Measurements from ENCODE around the gene ZNF668. TPM values are rescaled to one million over a fixed set of nuclear protein-coding genes. Genes with fewer than 3 reads are reported as not detected.

The ZNF668 gene
- total and polyA plus RNA-seq, 2 of the 8 experiments (the other 6 are each of a cell fraction or from before 2014, with no cell fraction given) = 14.0 to 14.3 TPM

GRCh38 chr16:31025339-31025738 is 48.7 kb downstream of the ZNF668 start:
- no peaks in the 10 kb centered on the region for H3K79me1 ChIP-seq (ENCODE audit: low read depth, low read length)
- TF ChIP-seq YY1 (IDR thresholded peaks at IDR 0.05; ENCODE audit: low read depth, low read length) (no peak), MAFK (IDR thresholded peaks at IDR 0.05; ENCODE audit: low read depth, low read length) (no peak), SP4 (IDR thresholded peaks at IDR 0.05; ENCODE audit: low read length) (no peak), RAD21 (IDR thresholded peaks at IDR 0.05 in 1 of 2, conservative IDR thresholded peaks at IDR 0.05 in 1 of 2; ENCODE audit: low read depth in 2 of 2, low read length in 2 of 2) (no peak), ATF2 (IDR thresholded peaks at IDR 0.05; ENCODE audit: low read length) (no peak), RXRA (IDR thresholded peaks at IDR 0.05; ENCODE audit: insufficient read depth, low read depth, low read length) (no peak), RFX5 (IDR thresholded peaks at IDR 0.05; ENCODE audit: borderline replicate concordance, low read depth, low read length) (no peak), TCF12 (IDR thresholded peaks at IDR 0.05; ENCODE audit: low read depth, low read length) (no peak), CBX8 (IDR thresholded peaks at IDR 0.05; ENCODE audit: borderline replicate concordance, low read depth, low read length) (no peak), NRF1 (IDR thresholded peaks at IDR 0.05; ENCODE audit: low read depth, low read length) (no peak), BRCA1 (IDR thresholded peaks at IDR 0.05; ENCODE audit: low read depth, low read length) (no peak), MAX (IDR thresholded peaks at IDR 0.05) (no peak), TEAD4 (IDR thresholded peaks at IDR 0.05; ENCODE audit: low read depth, low read length) (no peak)

More at GRCh38 chr16:31025339-31025738, 48.7 kb downstream of the ZNF668 start:
- Histone ChIP-seq H3K79me2 (ENCODE audit: control insufficient read depth in 1 of 2, insufficient read depth in 2 of 2, low read length in 2 of 2) (no peaks in the 10 kb centered on the region), H3K9me3 (ENCODE audit: insufficient read depth in 2 of 2, low read depth in 1 of 2, low read length in 1 of 2) (no peaks in the 10 kb centered on the region), H3K18ac (ENCODE audit: extremely low read depth, low read length) (no peak overlapping the region), H3K4me1 (replicated peaks in 1 of 4; ENCODE audit: control insufficient read depth in 3 of 4, insufficient read depth in 4 of 4, low read length in 3 of 4) (no peaks in the 10 kb centered on the region), H2BK120ac (replicated peaks; ENCODE audit: low read depth, low read length) (no peak overlapping the region), H2BK5ac (ENCODE audit: low read depth, low read length) (no peak overlapping the region), H3K4ac (replicated peaks; ENCODE audit: insufficient read length, low read depth, low read length) (no peak overlapping the region), H3K23ac (ENCODE audit: insufficient read length) (no peak overlapping the region), H4K20me1 (replicated peaks in 1 of 2; ENCODE audit: control insufficient read depth in 1 of 2, insufficient read depth in 2 of 2, low read length in 2 of 2) (no peaks in the 10 kb centered on the region), H3K9ac (replicated peaks in 1 of 4; ENCODE audit: extremely low read depth in 1 of 4, low read depth in 3 of 4, low read length in 3 of 4) (peak overlapping the region in 1 of 4 experiments; percentile 10; a peak in 2 of 7 replicates), H3K27me3 (replicated peaks in 1 of 4; ENCODE audit: control insufficient read depth in 3 of 4, extremely low read depth in 1 of 4, insufficient read depth in 3 of 4, low read length in 3 of 4) (no peaks in the 10 kb centered on the region), H4K91ac (replicated peaks; ENCODE audit: insufficient read length, low read length) (no peak overlapping the region), H4K8ac (ENCODE audit: extremely low read depth, insufficient read depth, low read length) (no peak overlapping the region), H3K56ac (replicated peaks; ENCODE audit: insufficient read length, low read depth, low read length) (no peak overlapping the region), H2BK12ac (ENCODE audit: low read depth, low read length) (no peak overlapping the region), H3K4me2 (ENCODE audit: insufficient read depth in 1 of 2, low read depth in 2 of 2, low read length in 2 of 2) (no peak overlapping the region), H2AFZ (ENCODE audit: low read length) (no peak overlapping the region), H3K27ac (ENCODE audit: low read depth, low read length) (no peak overlapping the region), H3K14ac (ENCODE audit: insufficient read length) (no peak overlapping the region), H2AK5ac (ENCODE audit: low read depth, low read length) (no peak overlapping the region), H3K4me3 (ENCODE audit: extremely low read depth in 1 of 4, insufficient read depth in 2 of 4, low read depth in 3 of 4, low read length in 4 of 4) (no peak overlapping the region), H2BK15ac (ENCODE audit: low read length) (no peak overlapping the region; the same call in 1 of the 2 replicates), H2BK20ac (ENCODE audit: low read length) (no peak overlapping the region), H4K5ac (ENCODE audit: insufficient read length, low read depth, low read length) (no peak overlapping the region), H3K36me3 (ENCODE audit: control insufficient read depth in 2 of 4, insufficient read depth in 4 of 4, low read length in 3 of 4) (no peaks in the 10 kb centered on the region), H3K23me2 (ENCODE audit: low read depth, low read length) (no peaks in the 10 kb centered on the region)
- DNase-seq (ENCODE audit: low read depth in 1 of 2, low spot score in 2 of 2) (no peak), FAIRE-seq (no peak)
- WGBS, 2 experiments (ENCODE audit: extremely low coverage in 1 of 2, insufficient coverage in 1 of 2, insufficient read length in 1 of 2, insufficient replicate concordance in 2 of 2, low coverage in 1 of 2, low lambda C conversion rate in 2 of 2, missing lambda C conversion rate in 1 of 2) = 80% methylated on average over 2 of the region's 5 CpGs; no CpG with 5 or more reads in 1 of the 2 experiments
- ChIA-PET POLR2A (ENCODE audit: partially characterized antibody) (interaction anchor here (1.6 kb wide), 1 partner anchor 8 kb away, joined by 4 read pairs; the partner anchor contains the start of gene STX4), CTCF (ENCODE audit: partially characterized antibody) (interaction anchor here (0.7 to 1.3 kb wide), 3 partner anchors 11 to 61 kb away, joined by 3 to 4 read pairs (median 3); no protein-coding TSS in a partner anchor)
